CD4-positive, alpha-beta T cell treated with Interleukin-12 subunit alpha and Interleukin-12 subunit beta, for 1 hour (primary cell): ENCODE data around the gene POLA2.
A peak's percentile ranks its signal among the peaks of the same experiment; 100 is the strongest.
"Not testable (repeated sequence)": the region's sequence is repeated elsewhere in the genome, so short reads cannot be mapped to it uniquely, and the experiment has no call there.

Experiments
- DNase-seq: peaks from one replicate; pipeline ENCODE4 v3.0.0-alpha.2; 2020

POLA2 gene

GRCh38 chr11:65261591-65262380 lies at the start of gene POLA2:
Gene POLA2 (plus strand): TSS chr11:65261962. CDS start chr11:65262293, 331 bp downstream.
- DNase-seq: peak; percentile 97

- no peak for DNase-seq
Measured at GRCh38 chr11:65212226-65212801, 49.4 kb upstream of the POLA2 start.

- no peak for DNase-seq
Measured at GRCh38 chr11:65213322-65214211, 48.2 kb upstream of the POLA2 start.

GRCh38 chr11:65214212-65214845 lies 47.4 kb upstream of the POLA2 start:
- DNase-seq: no peak

- DNase-seq: no peak
Measured at GRCh38 chr11:65215441-65216076, 46.2 kb upstream of the POLA2 start.

- DNase-seq: no peak
Measured at GRCh38 chr11:65216830-65217229, 44.9 kb upstream of the POLA2 start.

- DNase-seq: no peak
Measured at GRCh38 chr11:65217441-65218423, 44.0 kb upstream of the POLA2 start.

- DNase-seq: no peak
Measured at GRCh38 chr11:65218446-65218845, 43.3 kb upstream of the POLA2 start.

- no peak for DNase-seq
Measured at GRCh38 chr11:65219930-65220213, 41.9 kb upstream of the POLA2 start.

- DNase-seq: no peak
Measured at GRCh38 chr11:65221026-65221425, 40.7 kb upstream of the POLA2 start.

GRCh38 chr11:65223011-65223410 lies 38.8 kb upstream of the POLA2 start:
- DNase-seq: no peak

GRCh38 chr11:65224930-65225278 lies 36.9 kb upstream of the POLA2 start:
- DNase-seq: no peak

GRCh38 chr11:65225279-65226102 lies 36.3 kb upstream of the POLA2 start:
- peak; percentile 58 for DNase-seq

- DNase-seq: no peak
Measured at GRCh38 chr11:65226103-65226442, 35.7 kb upstream of the POLA2 start.

GRCh38 chr11:65227879-65228278 lies 33.9 kb upstream of the POLA2 start:
- no peak for DNase-seq

GRCh38 chr11:65236194-65237059 lies 25.3 kb upstream of the POLA2 start:
- DNase-seq: no peak

GRCh38 chr11:65238302-65238701 lies 23.5 kb upstream of the POLA2 start:
- DNase-seq: not testable (repeated sequence)

GRCh38 chr11:65241134-65241533 lies 20.6 kb upstream of the POLA2 start:
- DNase-seq: no peak

GRCh38 chr11:65241692-65242091 lies 20.1 kb upstream of the POLA2 start:
- no peak for DNase-seq

GRCh38 chr11:65242389-65242788 lies 19.4 kb upstream of the POLA2 start:
- no peak for DNase-seq
